Measurements from ENCODE around the gene USP17L30.
"Not testable (repeated sequence)": the region's sequence is repeated elsewhere in the genome, so short reads cannot be mapped to it uniquely, and the experiment has no call there.

USP17L30 gene

GRCh38 chr4:9362829-9363228, at the start of gene USP17L30:
TSS of gene USP17L30 (plus strand) at chr4:9363129. CDS start at chr4:9363129, 0 bp downstream.
- DNase-seq: not testable (repeated sequence)

- not testable (repeated sequence) for DNase-seq
These were observed 38.7 kb upstream of the USP17L30 start for GRCh38 chr4:9324191-9324590.

- not testable (repeated sequence) for DNase-seq
These were observed 38.1 kb upstream of the USP17L30 start, which contains the start of gene USP17L24 for GRCh38 chr4:9324865-9325264. TSS of gene USP17L24 (plus strand) at chr4:9325165. CDS start at chr4:9325165, 0 bp downstream.

GRCh38 chr4:9329611-9330010, 33.3 kb upstream of the USP17L30 start, which contains the start of gene USP17L25:
TSS of gene USP17L25 (plus strand) at chr4:9329911. CDS start at chr4:9329911, 0 bp downstream.
- not testable (repeated sequence) for DNase-seq

GRCh38 chr4:9334358-9334757, 28.6 kb upstream of the USP17L30 start, which contains the start of gene USP17L26:
TSS of gene USP17L26 (plus strand) at chr4:9334658. CDS start at chr4:9334658, 0 bp downstream.
- not testable (repeated sequence) for DNase-seq

GRCh38 chr4:9339103-9339502, 23.8 kb upstream of the USP17L30 start, which contains the start of gene USP17L5:
TSS of gene USP17L5 (plus strand) at chr4:9339403. CDS start at chr4:9339403, 0 bp downstream.
- DNase-seq: not testable (repeated sequence)

GRCh38 chr4:9343848-9344247, 19.1 kb upstream of the USP17L30 start, which contains the start of gene USP17L27:
TSS of gene USP17L27 (plus strand) at chr4:9344148. CDS start at chr4:9344148, 0 bp downstream.
- DNase-seq: not testable (repeated sequence)

GRCh38 chr4:9348593-9348992, 14.3 kb upstream of the USP17L30 start, which contains the start of gene USP17L28:
TSS of gene USP17L28 (plus strand) at chr4:9348893. CDS start at chr4:9348893, 0 bp downstream.
- DNase-seq: not testable (repeated sequence)

- not testable (repeated sequence) for DNase-seq
These were observed 12.1 kb upstream of the USP17L30 start for GRCh38 chr4:9350866-9351265.

GRCh38 chr4:9353338-9353737, 9.6 kb upstream of the USP17L30 start, which contains the start of gene USP17L29:
TSS of gene USP17L29 (plus strand) at chr4:9353638. CDS start at chr4:9353638, 0 bp downstream.
- DNase-seq: not testable (repeated sequence)

- DNase-seq: not testable (repeated sequence)
These were observed 17.0 kb downstream of the USP17L30 start for GRCh38 chr4:9379881-9380280.

- DNase-seq: not testable (repeated sequence)
These were observed 18.1 kb downstream of the USP17L30 start for GRCh38 chr4:9381012-9381534.

GRCh38 chr4:9384126-9384525, 21.2 kb downstream of the USP17L30 start:
- no peak for DNase-seq

- DNase-seq: not testable (repeated sequence)
These were observed 26.1 kb downstream of the USP17L30 start for GRCh38 chr4:9389001-9389400.

GRCh38 chr4:9405774-9406173, 42.8 kb downstream of the USP17L30 start:
- DNase-seq: not testable (repeated sequence)

- not testable (repeated sequence) for DNase-seq
These were observed 43.6 kb downstream of the USP17L30 start for GRCh38 chr4:9406491-9406890.

- DNase-seq: no peak
These were observed 46.9 kb downstream of the USP17L30 start for GRCh38 chr4:9409793-9410192.

Measured in cortex of kidney (tissue), 1 donor.